NCI-H128 (cell line): ENCODE data around the gene MACROD2.
A peak's percentile ranks its signal among the peaks of the same experiment; 100 is the strongest.

Source experiments
- DNase-seq: peaks from one replicate; lab custom pipeline; 2025; ENCODE audit not compliant: unreplicated experiment; lab: John Stamatoyannopoulos, UW

MACROD2 gene

DNA sequence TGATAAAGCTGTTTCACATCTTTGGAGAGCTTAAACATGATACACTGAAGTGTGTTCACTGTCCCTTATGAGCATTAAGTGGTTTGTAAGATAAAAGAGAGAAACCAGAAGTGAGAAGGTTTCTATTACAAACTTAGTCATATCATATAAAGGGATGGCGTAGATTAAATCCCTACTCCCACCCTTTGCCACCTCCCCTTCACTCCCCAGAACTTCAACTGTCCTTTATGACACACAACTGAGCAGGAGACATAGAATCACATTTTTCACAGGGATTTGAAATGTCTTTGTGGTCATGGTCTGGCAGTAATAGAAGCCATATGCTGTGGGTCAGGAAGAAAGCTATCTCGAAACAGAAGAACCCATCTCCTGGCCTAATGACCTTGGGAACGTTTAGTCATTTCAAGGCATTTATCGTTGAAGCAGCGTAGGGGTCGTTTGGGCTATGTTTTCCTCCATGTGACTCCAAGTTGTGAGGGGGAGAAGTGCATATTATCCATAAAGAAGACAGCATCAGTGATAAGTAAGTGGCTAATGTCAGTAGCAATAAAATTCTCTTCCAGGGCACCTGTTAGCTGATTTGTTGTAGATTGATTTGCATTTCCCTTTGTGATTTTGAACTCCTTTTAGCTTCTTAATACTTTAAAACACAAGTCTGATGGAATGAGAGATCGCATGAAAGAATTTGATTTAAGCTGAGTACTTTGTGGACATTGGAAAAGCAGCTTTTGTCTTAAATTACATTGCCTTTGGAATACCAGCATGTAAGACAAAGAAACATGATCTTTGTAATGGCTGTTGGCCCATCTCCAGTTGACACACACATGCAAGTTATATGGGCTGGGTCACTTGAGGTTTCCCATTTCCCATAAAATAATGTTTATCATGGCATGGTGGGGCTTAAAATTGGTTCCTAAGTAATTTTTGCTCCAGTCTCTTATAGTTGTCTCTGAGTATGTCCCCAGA, 843.6 kb downstream of the MACROD2 start:
- no peak for DNase-seq

- DNase-seq = no peak
These were observed 850.2 kb downstream of the MACROD2 start for GRCh38 chr20:14845199-14846160.

- DNase-seq = no peak
These were observed 853.5 kb downstream of the MACROD2 start for GRCh38 chr20:14848806-14849205.

DNA sequence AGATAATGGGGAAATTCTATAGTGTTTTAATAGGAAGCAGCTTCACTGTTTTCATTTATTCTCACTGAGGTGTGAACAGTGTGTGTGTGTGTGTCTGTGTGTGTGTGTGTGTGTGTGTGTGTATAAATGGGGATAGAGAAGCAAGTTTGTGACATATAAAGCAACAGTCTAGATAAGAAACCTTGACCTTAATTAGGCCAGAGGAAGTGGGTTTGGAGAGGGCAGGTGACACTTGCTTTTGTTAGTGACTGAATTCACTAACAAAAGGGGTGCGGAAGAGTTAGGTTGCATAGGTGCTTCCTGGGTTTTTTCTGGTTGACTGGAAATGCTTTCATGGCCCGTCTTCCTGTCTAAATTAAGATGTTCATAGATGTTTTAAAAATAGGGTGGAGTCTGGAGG, 857.8 kb downstream of the MACROD2 start:
- DNase-seq = no peak

- no peak for DNase-seq
These were observed 859.9 kb downstream of the MACROD2 start for GRCh38 chr20:14855171-14855570.

GRCh38 chr20:14859627-14860026, 864.3 kb downstream of the MACROD2 start:
- no peak for DNase-seq

GRCh38 chr20:14860410-14860814, 865.1 kb downstream of the MACROD2 start:
- peak; percentile 79 for DNase-seq

DNA sequence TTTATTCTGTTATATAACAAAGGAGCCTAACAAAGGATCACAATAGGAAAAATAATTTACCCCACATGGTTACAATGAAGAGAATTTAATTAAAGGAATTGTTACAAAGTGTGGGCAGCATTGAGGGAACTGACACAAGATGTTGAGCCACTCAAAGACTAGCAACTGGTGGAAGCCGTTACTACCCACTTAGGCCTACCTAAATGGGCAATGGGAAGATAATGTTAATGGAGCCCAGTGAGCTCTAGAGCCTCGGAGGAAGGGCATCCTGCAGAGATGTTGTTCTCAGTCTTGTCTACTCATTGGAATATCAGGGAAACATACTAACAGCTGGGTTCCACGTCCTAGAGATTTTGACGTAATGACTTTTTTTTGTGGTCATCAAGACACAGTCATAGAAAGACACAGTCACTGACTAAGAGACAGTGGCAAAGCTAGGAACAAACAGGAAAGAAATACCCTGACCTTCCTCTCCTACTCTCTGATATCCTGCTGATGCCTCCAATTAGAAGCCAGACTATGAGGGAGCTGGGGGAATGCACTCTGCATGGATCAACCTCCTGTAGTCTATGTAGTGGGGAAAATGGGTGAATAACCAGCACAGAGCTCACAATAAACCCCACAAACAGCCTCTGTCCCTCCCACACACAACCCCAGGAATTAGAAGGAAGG, 865.8 kb downstream of the MACROD2 start:
- DNase-seq = peak; percentile 29

DNA sequence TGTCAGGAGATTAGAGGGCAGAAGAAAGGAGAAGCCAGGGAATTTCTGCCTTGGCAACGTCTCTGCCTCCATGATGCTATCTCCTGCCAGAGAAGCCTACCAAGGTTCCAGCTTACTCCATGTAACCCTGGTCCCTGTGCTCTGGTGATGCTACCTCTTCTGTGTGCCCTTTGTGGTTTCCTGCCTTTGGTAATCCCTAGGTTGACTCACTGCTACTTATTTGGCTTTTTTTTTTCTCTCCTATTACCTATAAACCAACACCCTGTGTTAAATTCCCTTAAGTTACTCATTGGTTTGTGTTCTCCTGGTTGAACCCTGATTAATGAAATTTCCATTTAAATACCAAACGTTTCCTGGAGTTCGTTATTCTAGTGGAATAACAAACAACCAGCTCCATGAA, 869.9 kb downstream of the MACROD2 start:
- no peak for DNase-seq

- DNase-seq = no peak
These were observed 870.4 kb downstream of the MACROD2 start for GRCh38 chr20:14865731-14866130.

DNA sequence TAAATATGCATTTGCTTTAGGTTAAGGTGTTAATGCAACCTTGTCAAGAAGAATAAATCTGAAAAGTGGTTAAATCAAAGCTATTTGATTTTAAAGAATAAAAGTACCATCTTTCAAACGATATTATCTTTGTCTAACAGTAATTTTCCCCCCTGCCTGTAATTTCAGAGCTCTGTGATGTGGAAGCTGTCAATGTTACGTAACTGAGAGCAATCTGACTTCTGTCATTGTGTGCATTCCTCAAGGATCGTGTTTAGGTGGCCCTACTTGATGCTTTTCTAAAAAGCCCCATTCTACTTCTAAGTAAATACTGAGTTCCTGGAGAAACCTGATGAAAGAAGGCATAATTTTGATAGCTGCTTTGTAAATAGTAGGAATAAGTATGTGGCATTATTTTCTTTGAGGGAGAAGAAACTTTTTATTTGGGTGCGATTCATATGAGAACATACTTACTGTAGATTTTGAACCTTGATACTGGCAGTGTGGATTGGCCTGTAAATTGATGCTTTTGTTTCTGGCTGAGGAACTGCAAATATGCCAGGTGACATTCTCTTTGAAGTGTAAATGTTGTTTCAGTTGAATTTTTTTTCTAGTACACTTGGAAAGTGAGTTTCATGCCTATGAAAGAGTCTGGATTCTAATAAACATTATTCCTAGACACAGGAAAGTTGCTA, 871.7 kb downstream of the MACROD2 start:
- no peak for DNase-seq

DNA sequence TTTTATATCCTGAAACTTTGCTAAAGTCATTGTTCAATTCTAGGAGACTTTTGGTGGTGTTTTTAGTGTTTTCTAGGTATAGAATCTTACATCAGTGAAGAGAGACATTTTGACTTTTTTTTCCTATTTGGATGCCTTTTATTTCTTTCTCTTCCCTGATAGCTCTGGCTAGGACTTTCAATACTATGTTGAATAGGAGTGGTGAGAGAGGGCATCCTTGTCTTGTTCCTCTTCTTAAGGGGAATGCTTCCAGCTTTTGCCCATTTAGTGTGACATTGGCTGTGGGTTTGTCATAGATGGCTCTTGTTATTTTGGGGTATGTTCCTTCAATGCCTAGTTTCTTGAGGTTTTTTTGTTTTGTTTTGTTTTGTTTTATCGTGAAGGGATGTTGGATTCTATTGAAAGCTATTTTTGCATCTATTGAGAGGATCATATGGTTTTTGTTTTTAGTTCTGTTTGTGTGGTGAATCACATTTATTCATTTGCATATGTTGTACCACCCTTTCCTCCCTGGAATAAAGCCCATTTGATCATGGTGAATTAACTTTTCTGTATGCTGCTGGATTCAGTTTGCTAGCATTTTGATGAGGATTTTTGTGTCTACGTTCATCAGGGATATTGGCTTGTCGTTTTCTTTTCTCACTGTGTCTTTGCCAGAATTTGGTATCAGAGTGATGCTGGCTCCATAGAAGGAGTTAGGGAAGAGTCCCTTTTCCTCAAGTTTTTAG, 882.1 kb downstream of the MACROD2 start:
- no peak for DNase-seq

DNA sequence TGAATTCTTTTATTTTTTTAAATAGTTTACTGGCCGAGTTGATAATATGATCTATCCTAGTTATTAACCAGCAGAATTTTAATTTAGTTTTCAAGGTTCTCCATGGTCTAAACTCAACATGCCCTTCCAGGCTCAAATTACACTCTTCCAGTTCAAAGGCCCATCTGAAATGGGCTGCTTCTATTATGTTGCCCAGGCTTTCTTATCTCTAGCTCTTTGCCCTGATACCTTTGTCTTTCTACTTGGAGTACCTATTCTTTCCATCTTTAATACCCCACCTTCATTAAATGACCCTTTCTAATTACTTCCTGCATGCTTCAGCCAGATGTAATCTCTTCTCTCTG, 883.3 kb downstream of the MACROD2 start:
- no peak for DNase-seq

DNA sequence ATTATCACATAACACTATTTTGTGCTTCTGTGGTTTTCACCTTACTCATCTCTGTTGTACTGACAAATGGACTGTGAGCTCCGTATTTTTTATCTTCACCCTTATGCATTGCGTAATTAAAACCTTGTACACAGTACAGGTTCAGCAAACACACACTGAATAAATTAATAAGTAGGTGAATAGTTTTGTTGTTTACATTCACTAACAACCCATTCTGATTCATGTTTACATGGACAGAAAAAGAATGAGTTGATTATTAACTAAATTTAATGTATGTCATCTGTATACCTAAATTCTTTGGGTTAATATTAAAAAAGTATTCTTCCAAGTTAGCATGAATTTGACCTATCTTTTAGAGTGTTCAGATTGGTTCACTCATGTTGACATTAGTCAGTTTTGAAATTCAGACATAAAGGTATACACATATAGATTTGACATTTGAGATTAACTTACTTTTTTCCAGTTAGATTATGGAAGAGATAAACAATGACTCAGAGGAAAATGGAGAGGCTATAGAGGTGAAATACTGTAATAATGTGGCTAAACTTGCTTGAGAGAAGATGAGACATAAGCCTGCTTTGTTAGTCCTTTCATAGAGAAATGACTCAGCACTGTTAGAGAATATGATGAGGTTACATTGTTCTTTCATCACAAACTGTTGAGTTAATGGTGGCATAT, 883.8 kb downstream of the MACROD2 start:
- DNase-seq = no peak

- no peak for DNase-seq
These were observed 884.5 kb downstream of the MACROD2 start for GRCh38 chr20:14879839-14880238.

DNA sequence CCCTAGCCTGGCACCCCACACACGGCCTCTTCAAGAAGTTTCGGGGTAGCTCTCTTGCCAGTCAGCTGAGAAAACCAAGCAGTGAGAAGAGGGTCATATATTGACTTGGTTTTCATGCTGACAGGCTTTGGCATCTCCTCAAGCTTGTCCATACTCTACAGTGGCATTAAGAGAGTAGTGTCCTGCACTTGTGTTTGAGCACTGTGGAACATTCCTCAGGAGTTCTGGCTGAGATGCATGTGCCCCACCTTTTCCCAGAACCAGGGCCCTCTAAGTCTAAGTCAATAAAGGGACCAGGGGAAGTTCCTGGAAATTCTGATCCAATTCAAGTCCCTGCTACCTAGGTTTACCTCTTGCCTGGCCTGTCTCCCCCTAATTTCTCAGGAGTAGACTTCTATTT, 886.2 kb downstream of the MACROD2 start:
- no peak for DNase-seq

GRCh38 chr20:14882157-14882556, 886.8 kb downstream of the MACROD2 start:
- no peak for DNase-seq

DNA sequence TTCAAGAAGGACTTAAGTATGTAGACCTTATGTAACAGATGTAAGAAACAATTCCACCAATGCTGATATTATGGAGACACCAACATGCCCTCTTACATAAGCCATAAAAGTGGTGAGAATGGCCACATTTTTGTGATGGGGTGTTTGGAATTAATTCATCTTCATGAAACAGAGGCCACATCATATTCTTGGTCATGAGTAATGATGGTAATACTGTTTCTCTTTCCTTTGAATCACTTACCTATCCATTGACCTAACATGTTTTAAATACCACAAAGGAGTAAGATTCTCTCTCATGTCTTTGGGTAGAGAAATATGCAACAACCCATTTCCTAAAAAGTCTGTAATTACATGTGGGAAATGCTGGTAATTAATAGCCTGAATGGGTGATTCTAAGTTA, 887.5 kb downstream of the MACROD2 start:
- DNase-seq = no peak

DNA sequence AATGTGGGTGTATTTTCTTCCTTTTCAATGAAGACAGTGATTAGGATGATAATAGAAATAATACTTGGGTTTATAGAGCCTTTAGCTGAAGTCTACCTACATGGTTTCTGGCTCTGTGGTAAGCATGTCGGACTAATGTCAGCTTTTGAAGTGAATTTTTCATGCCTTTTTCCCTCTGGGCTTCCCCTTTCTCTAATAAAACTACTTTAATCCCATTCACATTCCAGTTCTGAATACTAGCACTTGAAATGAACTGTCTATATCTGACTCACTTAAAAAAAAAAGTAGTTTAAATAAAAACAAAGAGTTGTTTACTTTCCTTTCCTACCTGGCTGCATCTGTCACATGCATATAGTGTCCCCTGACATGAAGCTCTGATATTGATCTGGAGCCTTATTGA, 888.0 kb downstream of the MACROD2 start:
- DNase-seq = no peak
